OCI-M1 (cell line): ENCODE measurements around the gene XG.

ENCODE experiments used
- DNase-seq: peaks from one replicate; lab custom pipeline; 2025; lab: John Stamatoyannopoulos, UW

The XG gene

GRCh38 chrX:2820136-2820771 is 68.4 kb downstream of the XG start:
- no peak for DNase-seq

- DNase-seq: no peak
Observed at GRCh38 chrX:2823795-2824386, 72.1 kb downstream of the XG start.

GRCh38 chrX:2824886-2825285 is 73.0 kb downstream of the XG start:
- no peak for DNase-seq

- peak; percentile 1 for DNase-seq
Observed at GRCh38 chrX:2828344-2828958, 76.6 kb downstream of the XG start, which contains the start of gene GYG2. GYG2 (plus strand) TSS chrX:2828930; CDS start chrX:2830189, 1,259 bp downstream.

GRCh38 chrX:2828959-2829411 is 77.1 kb downstream of the XG start:
- DNase-seq: no peak

GRCh38 chrX:2829469-2830246 is 77.8 kb downstream of the XG start:
- DNase-seq: no peak

- DNase-seq: no peak
Observed at GRCh38 chrX:2831471-2832228, 79.8 kb downstream of the XG start.

- no peak for DNase-seq
Observed at GRCh38 chrX:2837961-2838360, 86.1 kb downstream of the XG start.

GRCh38 chrX:2840961-2841360 is 89.1 kb downstream of the XG start:
- DNase-seq: no peak

- no peak for DNase-seq
Observed at GRCh38 chrX:2841537-2841936, 89.7 kb downstream of the XG start.

- DNase-seq: no peak
Observed at GRCh38 chrX:2846992-2847391, 95.2 kb downstream of the XG start.

GRCh38 chrX:2848871-2849301 is 97.0 kb downstream of the XG start:
- DNase-seq: no peak

GRCh38 chrX:2854918-2855317 is 103.1 kb downstream of the XG start:
- DNase-seq: no peak

- DNase-seq: no peak
Observed at GRCh38 chrX:2855761-2856160, 103.9 kb downstream of the XG start.

GRCh38 chrX:2857566-2857965 is 105.7 kb downstream of the XG start:
- DNase-seq: no peak

- DNase-seq: no peak
Observed at GRCh38 chrX:2859197-2859797, 107.5 kb downstream of the XG start.

- DNase-seq: no peak
Observed at GRCh38 chrX:2862404-2862803, 110.6 kb downstream of the XG start.

GRCh38 chrX:2863646-2864045 is 111.8 kb downstream of the XG start:
- no peak for DNase-seq
